Measurements from ENCODE around the gene RALGAPA2. TPM values are rescaled to one million over a fixed set of nuclear protein-coding genes. Genes with fewer than 3 reads are reported as not detected.

Gene RALGAPA2
- total and polyA plus RNA-seq, 2 experiments from 2014 or later, result 13.1 to 43.4 TPM

GRCh38 chr20:20426655-20426907, 285.9 kb downstream of the RALGAPA2 start:
- ATAC-seq, result no peak
- Histone ChIP-seq H3K4me1 (ENCODE audit: insufficient read depth) (no peaks in the 10 kb centered on the region), H2AFZ (no peak overlapping the region), H3K4me2 (no peak overlapping the region), H4K20me1 (replicated peaks; ENCODE audit: insufficient read depth) (no peaks in the 10 kb centered on the region; the same call in 1 of the 2 replicates), H3K36me3 (ENCODE audit: insufficient read depth) (no peaks in the 10 kb centered on the region), H3K79me2 (replicated peaks; ENCODE audit: insufficient read depth) (no peaks in the 10 kb centered on the region), H3K27ac (ENCODE audit: low read depth) (no peak overlapping the region), H3K4me3 (no peak overlapping the region), H3F3A (replicated peaks; ENCODE audit: low read depth) (no peaks in the 10 kb centered on the region), H3K9me2 (ENCODE audit: insufficient read depth) (no peaks in the 10 kb centered on the region), H3K27me3 (ENCODE audit: insufficient read depth) (no peaks in the 10 kb centered on the region)
- Mint-ChIP-seq H3K4me1 (peaks cover 10% of the 10 kb centered on the region), H3K27me3 (ENCODE audit: insufficient read depth, low read depth, poor library complexity) (peaks cover 3% of the 10 kb centered on the region), H3K4me3 (no peak overlapping the region), H3K9me3 (no peaks in the 10 kb centered on the region), H3K27ac (peak overlapping the region; percentile 15; the same call in 1 of the 2 replicates), H3K36me3 (ENCODE audit: low read depth) (no peaks in the 10 kb centered on the region)
- no peak for TF ChIP-seq REST (IDR thresholded peaks at IDR 0.05; ENCODE audit: unreplicated experiment)
- TF ChIP-seq JUNB (IDR thresholded peaks at IDR 0.05; ENCODE audit: unreplicated experiment), result no peak
- TF ChIP-seq ZNF462 (CRISPR knock-in tag; IDR thresholded peaks at IDR 0.05), result no peak
- no peak for TF ChIP-seq NANOG (IDR thresholded peaks at IDR 0.05; ENCODE audit: borderline replicate concordance)
- no peak for TF ChIP-seq CTCF (conservative IDR thresholded peaks at IDR 0.05; ENCODE audit: low read depth in 2 of 2)
- TF ChIP-seq ZNF331 (CRISPR knock-in tag; IDR thresholded peaks at IDR 0.05; ENCODE audit: low read depth), result no peak
- no peak for TF ChIP-seq EZH2phosphoT487 (IDR thresholded peaks at IDR 0.05; ENCODE audit: unreplicated experiment)
- no peak for TF ChIP-seq ZNF114 (CRISPR knock-in tag; IDR thresholded peaks at IDR 0.05)
- TF ChIP-seq CREB1 (CRISPR knock-in tag; IDR thresholded peaks at IDR 0.05; ENCODE audit: low read depth), result no peak
- no peak for TF ChIP-seq EZH2 (IDR thresholded peaks at IDR 0.05; ENCODE audit: low read depth, unreplicated experiment)
- TF ChIP-seq STAT1 (IDR thresholded peaks at IDR 0.05; ENCODE audit: unreplicated experiment), result no peak
- no peak for TF ChIP-seq ETS1 (IDR thresholded peaks at IDR 0.05)
- no peak for TF ChIP-seq POLR2AphosphoS5 (IDR thresholded peaks at IDR 0.05; ENCODE audit: low read depth)
- DNase-seq (ENCODE audit: low spot score), result no peak
